CD14-positive monocyte (primary cell): ENCODE results near the gene SHB. TPM values are rescaled to one million over a fixed set of nuclear protein-coding genes. Genes with fewer than 3 reads are reported as not detected.

Source experiments
- DNase-seq, 3 donors: peaks; one replicate each; pipeline ENCODE4 v3.0.0-alpha.2; 2011 to 2022
- H2AFZ ChIP-seq: 2 replicates; pipeline ENCODE4 v1.6.0; 2012; ENCODE audit warnings: mild to moderate bottlenecking, low read depth, low read length, inconsistent platforms; ENCODE audit not compliant: insufficient read depth, poor library complexity, severe bottlenecking
- H3K27ac ChIP-seq, 2 donors: 1 replicate in 1 of 2; 2 replicates in 1 of 2; pipeline ENCODE4 v1.5.1; 2012 to 2013; ENCODE audit warnings: low read length in 2 of 2, control low read depth in 1 of 2, inconsistent platforms in 1 of 2, low read depth in 1 of 2, mild to moderate bottlenecking in 1 of 2
- H3K27me3 ChIP-seq, 2 donors: one replicate each; pipeline versions ENCODE4 v1.6.0 to v1.6.1; 2011 to 2013; ENCODE audit warnings: low read length in 2 of 2; ENCODE audit not compliant: control insufficient read depth in 2 of 2, insufficient read depth in 2 of 2
- H3K36me3 ChIP-seq, 2 donors: replicated peaks in 1 of 2; 1 replicate in 1 of 2; 2 replicates in 1 of 2; pipeline versions ENCODE4 v1.5.1 to v1.6.1; 2012 to 2013; ENCODE audit warnings: low read length in 2 of 2, control low read depth in 1 of 2, inconsistent platforms in 1 of 2, mild to moderate bottlenecking in 1 of 2; ENCODE audit not compliant: insufficient read depth in 2 of 2, control insufficient read depth in 1 of 2
- H3K4me1 ChIP-seq, 2 donors: 1 replicate in 1 of 2; 2 replicates in 1 of 2; pipeline versions ENCODE4 v1.5.1 to v1.6.1; 2012 to 2013; ENCODE audit warnings: low read length in 2 of 2, control low read depth in 1 of 2, inconsistent platforms in 1 of 2, mild to moderate bottlenecking in 1 of 2, moderate library complexity in 1 of 2; ENCODE audit not compliant: insufficient read depth in 2 of 2, control insufficient read depth in 1 of 2
- H3K4me2 ChIP-seq: replicated peaks from 2 replicates; pipeline ENCODE3; 2012; ENCODE audit warnings: low read length, moderate library complexity, mild to moderate bottlenecking; ENCODE audit not compliant: poor library complexity, severe bottlenecking; ENCODE audit errors: extremely low read depth
- H3K4me3 ChIP-seq, 3 experiments: fragments of 200-600 bp in 1 of 3; sonication (generic) in 1 of 3; replicated peaks in 1 of 3; 1 replicate in 2 of 3; 2 replicates in 1 of 3; pipeline ENCODE4 v1.5.1; 2011 to 2013; ENCODE audit warnings: low read length in 3 of 3, mild to moderate bottlenecking in 3 of 3, control low read depth in 2 of 3, low read depth in 2 of 3, inconsistent platforms in 1 of 3, moderate library complexity in 1 of 3
- H3K79me2 ChIP-seq: 2 replicates; pipeline ENCODE4 v1.6.0; 2012; ENCODE audit warnings: mild to moderate bottlenecking, control low read depth, inconsistent platforms, low read length, moderate library complexity; ENCODE audit not compliant: insufficient read depth
- H3K9ac ChIP-seq: 2 replicates; pipeline ENCODE4 v1.6.0; 2017; ENCODE audit warnings: low read length, mild to moderate bottlenecking; ENCODE audit not compliant: insufficient read depth, poor library complexity, severe bottlenecking
- H3K9me3 ChIP-seq, 2 donors: replicated peaks in 1 of 2; 1 replicate in 1 of 2; 2 replicates in 1 of 2; pipeline versions ENCODE4 v1.5.1 to v1.6.1; 2012 to 2013; ENCODE audit warnings: low read length in 2 of 2, control low read depth in 1 of 2; ENCODE audit not compliant: control insufficient read depth in 1 of 2, insufficient read depth in 1 of 2
- H4K20me1 ChIP-seq: 2 replicates; pipeline ENCODE4 v1.6.0; 2012; ENCODE audit warnings: mild to moderate bottlenecking, low read length, control low read depth, moderate library complexity; ENCODE audit not compliant: insufficient read depth
- H3K27ac Mint-ChIP-seq, 7 donors: one replicate each; pipeline ENCODE4 v1.8.0; 2020; ENCODE audit warnings: mild to moderate bottlenecking in 7 of 7, mixed read lengths in 7 of 7, moderate library complexity in 6 of 7, inconsistent platforms in 2 of 7
- H3K27me3 Mint-ChIP-seq, 3 donors: one replicate each; pipeline ENCODE4 v1.8.0; 2021 to 2022; ENCODE audit warnings: low read depth in 3 of 3, mild to moderate bottlenecking in 3 of 3, mixed read lengths in 3 of 3, moderate library complexity in 3 of 3, inconsistent platforms in 1 of 3
- H3K36me3 Mint-ChIP-seq, 2 donors: one replicate each; pipeline ENCODE4 v1.8.0; 2020; ENCODE audit warnings: mixed read lengths in 2 of 2, inconsistent platforms in 1 of 2, mild to moderate bottlenecking in 1 of 2
- H3K4me1 Mint-ChIP-seq: one replicate; pipeline ENCODE4 v1.8.0; 2020; ENCODE audit warnings: mild to moderate bottlenecking, mixed read lengths
- H3K4me3 Mint-ChIP-seq, 2 donors: one replicate each; pipeline ENCODE4 v1.8.0; 2020; ENCODE audit warnings: mild to moderate bottlenecking in 2 of 2, mixed read lengths in 2 of 2, moderate library complexity in 1 of 2
- H3K9me3 Mint-ChIP-seq, 7 donors: one replicate each; pipeline ENCODE4 v1.8.0; 2020 to 2022; ENCODE audit warnings: mixed read lengths in 7 of 7, mild to moderate bottlenecking in 6 of 7, moderate library complexity in 6 of 7, inconsistent platforms in 2 of 7
- WGBS: methylation state at CpG from one replicate; pipeline ENCODE4 v1.1.5; 2013; ENCODE audit warnings: missing lambda C conversion rate; ENCODE audit not compliant: insufficient coverage; 5-methylcytosine and 5-hydroxymethylcytosine counted together
- intact Hi-C, 2 donors: fragments of 100-400 bp; cut with micrococcal nuclease; formaldehyde crosslinking; loops; one replicate each; pipeline versions ENCODE4 v1.15.0 to v1.15.1; 2023
- polyA plus RNA-seq, 3 donors: library from polyadenylated mRNA; depleted of rRNA in 1 of 3; unstranded in 2 of 3; stranded (reverse) in 1 of 3; fragments of 300-500 nt in 2 of 3; fragments of >200 nt in 1 of 3; fragmentation: Illumina TruSeq in 2 of 3; gene quantifications; 1 replicate in 2 of 3; 2 replicates in 1 of 3; pipeline ENCODE4 v1.2.3, GENCODE V29; 2012 to 2021
- TF ChIP-seq, protein P1 (sequence below): fragments of 200-600 bp; IDR thresholded peaks from one replicate; pipeline ENCODE4 v1.8.0; 2022; ENCODE audit warnings: antibody characterized with exemption, mild to moderate bottlenecking

SHB gene
- polyA plus RNA-seq, 3 donors, result 0.27 to 1.3 (median 0.31) TPM

DNA sequence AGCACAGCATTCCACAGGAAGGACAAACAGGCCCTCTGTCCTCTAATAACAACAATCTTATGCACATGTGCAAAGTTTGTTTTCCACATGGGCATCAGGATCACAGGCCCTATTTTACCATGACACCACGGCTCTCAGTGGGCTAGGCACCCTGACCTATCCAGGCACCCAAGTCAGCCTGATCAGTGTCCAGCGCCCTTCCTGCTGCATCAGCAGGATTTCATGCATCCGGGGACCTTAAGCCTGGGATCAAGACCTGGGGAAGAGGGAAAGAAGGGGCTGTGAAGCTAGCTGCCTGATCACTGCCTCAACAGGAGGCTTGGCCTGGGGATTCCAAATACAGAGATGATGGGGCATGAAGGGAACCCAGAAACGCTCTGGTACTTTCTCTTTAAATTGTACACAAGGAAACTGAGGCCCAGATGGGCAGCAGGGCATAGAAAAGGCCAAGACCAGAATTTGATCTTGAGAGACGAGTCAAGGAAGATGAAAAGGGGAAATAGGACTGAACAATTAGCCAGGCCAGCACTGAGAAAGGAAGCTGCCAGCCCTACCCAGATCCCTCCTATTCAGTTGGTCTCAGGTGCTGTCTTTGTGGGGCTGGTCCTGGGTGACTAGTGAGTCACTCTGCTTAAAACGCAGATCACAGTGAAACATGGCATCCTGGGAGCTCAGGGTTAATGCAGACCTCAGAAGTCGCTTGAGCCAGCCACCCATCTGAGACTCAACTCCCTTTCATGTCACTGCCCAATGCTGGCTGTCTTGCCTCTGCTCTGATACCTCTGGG is 57.9 kb downstream of the SHB start:
- Mint-ChIP-seq H3K4me3 (no peak overlapping the region), H3K9me3 (no peaks in the 10 kb centered on the region), H3K27ac (no peak overlapping the region), H3K4me1 (peaks cover 36% of the 10 kb centered on the region), H3K27me3 (peaks cover 0 to 5% (median 4%) of the 10 kb centered on the region in 3 donors), H3K36me3 (peaks cover 15 to 17% of the 10 kb centered on the region in 2 donors)
- H3K79me2 ChIP-seq, result no peaks in the 10 kb centered on the region
- H3K4me3 ChIP-seq, result no peak overlapping the region
- no peaks in the 10 kb centered on the region for H4K20me1 ChIP-seq
- no peak overlapping the region for H3K4me2 ChIP-seq
- no peak overlapping the region for H2AFZ ChIP-seq
- WGBS, result 64% methylated on average over 5 of the region's 7 CpGs
- H3K27me3 ChIP-seq, result no peaks in the 10 kb centered on the region
- peaks cover 18 to 29% of the 10 kb centered on the region in 2 donors for H3K4me1 ChIP-seq
- peak in 1 of 3 donors; percentile 23 for DNase-seq
- TF ChIP-seq, protein P1, sequence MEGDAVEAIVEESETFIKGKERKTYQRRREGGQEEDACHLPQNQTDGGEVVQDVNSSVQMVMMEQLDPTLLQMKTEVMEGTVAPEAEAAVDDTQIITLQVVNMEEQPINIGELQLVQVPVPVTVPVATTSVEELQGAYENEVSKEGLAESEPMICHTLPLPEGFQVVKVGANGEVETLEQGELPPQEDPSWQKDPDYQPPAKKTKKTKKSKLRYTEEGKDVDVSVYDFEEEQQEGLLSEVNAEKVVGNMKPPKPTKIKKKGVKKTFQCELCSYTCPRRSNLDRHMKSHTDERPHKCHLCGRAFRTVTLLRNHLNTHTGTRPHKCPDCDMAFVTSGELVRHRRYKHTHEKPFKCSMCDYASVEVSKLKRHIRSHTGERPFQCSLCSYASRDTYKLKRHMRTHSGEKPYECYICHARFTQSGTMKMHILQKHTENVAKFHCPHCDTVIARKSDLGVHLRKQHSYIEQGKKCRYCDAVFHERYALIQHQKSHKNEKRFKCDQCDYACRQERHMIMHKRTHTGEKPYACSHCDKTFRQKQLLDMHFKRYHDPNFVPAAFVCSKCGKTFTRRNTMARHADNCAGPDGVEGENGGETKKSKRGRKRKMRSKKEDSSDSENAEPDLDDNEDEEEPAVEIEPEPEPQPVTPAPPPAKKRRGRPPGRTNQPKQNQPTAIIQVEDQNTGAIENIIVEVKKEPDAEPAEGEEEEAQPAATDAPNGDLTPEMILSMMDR, result no peak
- no peaks in the 10 kb centered on the region for H3K9me3 ChIP-seq
- intact Hi-C loops, result loop anchor here in 1 of 2 donors (10.0 kb wide), 2 partner anchors 54 to 96 kb away; partner anchors contain the start of gene SHB
- H3K9ac ChIP-seq, result no peak overlapping the region
- no peak overlapping the region for H3K27ac ChIP-seq
- H3K36me3 ChIP-seq, result no peaks in the 10 kb centered on the region

DNA sequence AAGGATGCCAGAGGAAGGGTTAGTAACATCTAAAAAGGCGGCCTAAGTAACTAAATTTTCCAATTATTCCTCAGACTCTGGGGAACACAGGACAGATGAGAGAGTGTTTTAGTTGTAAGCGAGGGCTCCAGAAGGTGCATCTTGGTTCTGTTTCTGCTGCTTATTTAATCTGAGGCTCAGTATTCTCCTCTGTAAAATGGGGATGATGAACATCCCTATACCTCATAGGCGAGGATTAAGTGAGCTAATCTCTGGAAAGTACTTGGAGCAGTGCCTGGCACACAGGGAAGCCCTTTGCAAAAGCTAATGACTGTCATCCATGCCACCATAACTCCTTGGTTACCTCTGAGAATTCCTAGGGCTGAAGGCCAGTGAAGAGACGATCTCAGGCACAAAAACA is 59.0 kb downstream of the SHB start:
- no peaks in the 10 kb centered on the region for H4K20me1 ChIP-seq
- H2AFZ ChIP-seq, result no peak overlapping the region
- H3K9me3 Mint-ChIP-seq, result no peaks in the 10 kb centered on the region
- no peak overlapping the region for H3K4me3 Mint-ChIP-seq
- H3K27ac Mint-ChIP-seq, result peak overlapping the region in 1 of 7 donors; percentile 71
- H3K4me1 ChIP-seq, result peaks cover 18 to 29% of the 10 kb centered on the region in 2 donors
- peaks cover 0 to 6% (median 4%) of the 10 kb centered on the region in 3 donors for H3K27me3 Mint-ChIP-seq
- TF ChIP-seq, protein P1, result no peak
- 100% methylated on average over 1 of the region's 4 CpGs for WGBS
- H3K27me3 ChIP-seq, result no peaks in the 10 kb centered on the region
- H3K36me3 Mint-ChIP-seq, result peaks cover 11% of the 10 kb centered on the region in 2 donors
- H3K36me3 ChIP-seq, result no peaks in the 10 kb centered on the region
- H3K4me3 ChIP-seq, result no peak overlapping the region
- H3K9me3 ChIP-seq, result no peaks in the 10 kb centered on the region
- no peak overlapping the region for H3K4me2 ChIP-seq
- H3K9ac ChIP-seq, result no peak overlapping the region
- DNase-seq, result no peak
- intact Hi-C loops, result loop anchor here (2.0 to 10.0 kb wide), 6 partner anchors 15 to 98 kb away; partner anchors contain the start of gene SHB (in 2 of the 2)
- H3K79me2 ChIP-seq, result no peaks in the 10 kb centered on the region
- no peak overlapping the region for H3K27ac ChIP-seq
- peaks cover 36% of the 10 kb centered on the region for H3K4me1 Mint-ChIP-seq
